NT2/D1 (cell line): ENCODE data around the gene NAA80.
"Not testable (repeated sequence)": the region's sequence is repeated elsewhere in the genome, so short reads cannot be mapped to it uniquely, and the experiment has no call there.

Source experiments
- DNase-seq: peaks from one replicate; pipeline ENCODE4 v3.0.0-alpha.2; 2011; ENCODE audit warnings: low read depth, low spot score
- H3K27me3 ChIP-seq: 2 replicates; pipeline ENCODE4 v1.6.0; 2011; ENCODE audit warnings: mild to moderate bottlenecking; ENCODE audit not compliant: insufficient read length, insufficient read depth
- H3K36me3 ChIP-seq: 2 replicates; pipeline ENCODE4 v1.6.1; 2011; ENCODE audit warnings: mild to moderate bottlenecking, low read length, mixed read lengths; ENCODE audit not compliant: insufficient read depth, insufficient read length
- H3K4me1 ChIP-seq: 2 replicates; pipeline ENCODE4 v1.5.1; 2011; ENCODE audit not compliant: insufficient read depth, insufficient read length
- H3K4me3 ChIP-seq: 2 replicates; pipeline ENCODE4 v1.5.1; 2011; ENCODE audit warnings: low read depth; ENCODE audit not compliant: insufficient read length
- H3K9ac ChIP-seq: 2 replicates; pipeline ENCODE4 v1.6.0; 2011; ENCODE audit warnings: low read depth; ENCODE audit not compliant: insufficient read length
- H3K9me3 ChIP-seq: 2 replicates; pipeline ENCODE4 v1.5.1; 2011; ENCODE audit warnings: mild to moderate bottlenecking, low read length; ENCODE audit not compliant: insufficient read depth
- SUZ12 ChIP-seq: IDR thresholded peaks from 2 replicates; pipeline ENCODE4 v1.6.1; 2011; ENCODE audit not compliant: insufficient read length, insufficient read depth; ENCODE audit errors: extremely low read depth
- YY1 ChIP-seq: IDR thresholded peaks from 2 replicates; pipeline ENCODE4 v1.6.1; 2011; ENCODE audit not compliant: insufficient read length, insufficient read depth
- ZNF274 ChIP-seq: IDR thresholded peaks from 2 replicates; pipeline ENCODE4 v1.6.1; 2011; ENCODE audit warnings: mild to moderate bottlenecking, low read depth, low read length

Gene NAA80

DNA sequence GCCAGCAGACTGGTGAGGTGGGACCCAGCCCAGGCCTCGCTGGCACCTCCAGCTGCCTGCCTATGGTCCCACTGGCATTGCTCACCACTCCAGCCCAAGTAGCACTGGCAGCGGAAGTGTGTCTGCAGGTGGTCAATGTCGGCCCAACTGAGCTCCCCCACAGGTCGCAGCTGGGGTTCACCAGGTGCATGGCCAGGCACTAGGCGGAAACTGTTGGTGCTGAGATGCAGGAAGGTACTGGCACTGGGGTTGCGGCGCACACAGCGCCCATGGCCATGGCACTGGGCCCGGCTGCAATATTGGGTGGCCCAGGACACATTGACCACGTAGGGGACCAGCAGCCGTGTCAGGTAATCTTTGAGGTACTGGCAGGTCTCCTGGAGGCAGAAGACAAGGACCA is 19.0 kb upstream of the NAA80 start:
- TF ChIP-seq YY1 (no peak), SUZ12 (no peak), ZNF274 (no peak)
- Histone ChIP-seq H3K4me1 (peaks cover 46% of the 10 kb centered on the region), H3K9ac (peak overlapping the region; percentile 57), H3K36me3 (peaks cover 62% of the 10 kb centered on the region), H3K4me3 (no peak overlapping the region), H3K27me3 (no peaks in the 10 kb centered on the region), H3K9me3 (no peaks in the 10 kb centered on the region)
- no peak for DNase-seq

- no peak for TF ChIP-seq SUZ12
- TF ChIP-seq YY1, result no peak
- TF ChIP-seq ZNF274, result no peak
- H3K9ac ChIP-seq, result peak overlapping the region; percentile 66
- H3K27me3 ChIP-seq, result no peaks in the 10 kb centered on the region
- peaks cover 39% of the 10 kb centered on the region for H3K4me1 ChIP-seq
- DNase-seq, result no peak
- H3K36me3 ChIP-seq, result peaks cover 62% of the 10 kb centered on the region
- H3K9me3 ChIP-seq, result no peaks in the 10 kb centered on the region
- H3K4me3 ChIP-seq, result no peak overlapping the region
These were observed 18.1 kb upstream of the NAA80 start for GRCh38 chr3:50317300-50317699.

GRCh38 chr3:50316657-50317242 is 17.5 kb upstream of the NAA80 start:
- H3K9me3 ChIP-seq, result no peaks in the 10 kb centered on the region
- no peaks in the 10 kb centered on the region for H3K27me3 ChIP-seq
- DNase-seq, result no peak
- peak overlapping the region; percentile 66 for H3K9ac ChIP-seq
- peaks cover 62% of the 10 kb centered on the region for H3K36me3 ChIP-seq
- TF ChIP-seq YY1 (no peak), SUZ12 (no peak), ZNF274 (no peak)
- H3K4me1 ChIP-seq, result peaks cover 39% of the 10 kb centered on the region
- H3K4me3 ChIP-seq, result no peak overlapping the region

DNA sequence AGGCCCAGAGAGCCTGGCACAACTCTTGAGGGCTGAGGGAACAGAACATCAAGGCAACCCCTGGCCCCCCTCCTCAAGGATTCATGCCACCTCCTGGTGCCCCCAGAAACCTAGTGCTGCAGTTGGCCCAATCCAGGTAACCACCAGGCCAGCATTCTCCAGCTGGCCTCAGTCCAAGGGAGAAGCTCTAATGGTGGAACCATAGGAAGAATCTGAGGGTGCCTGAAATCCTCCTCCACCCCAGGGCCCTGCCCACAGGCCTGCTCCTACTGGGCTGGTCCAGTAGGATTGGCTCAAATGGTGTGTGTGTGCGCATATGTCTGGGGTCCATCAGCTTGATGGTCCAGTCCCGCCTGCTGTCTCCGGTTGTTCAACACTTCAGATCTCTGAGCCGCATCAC is 15.6 kb upstream of the NAA80 start:
- no peak for DNase-seq
- Histone ChIP-seq H3K9me3 (peaks cover 1% of the 10 kb centered on the region; the same call in 1 of the 2 replicates), H3K36me3 (peaks cover 52% of the 10 kb centered on the region), H3K4me1 (peaks cover 30% of the 10 kb centered on the region), H3K27me3 (no peaks in the 10 kb centered on the region), H3K9ac (no peak overlapping the region), H3K4me3 (no peak overlapping the region)
- no peak for TF ChIP-seq ZNF274
- TF ChIP-seq YY1, result no peak
- no peak for TF ChIP-seq SUZ12

DNA sequence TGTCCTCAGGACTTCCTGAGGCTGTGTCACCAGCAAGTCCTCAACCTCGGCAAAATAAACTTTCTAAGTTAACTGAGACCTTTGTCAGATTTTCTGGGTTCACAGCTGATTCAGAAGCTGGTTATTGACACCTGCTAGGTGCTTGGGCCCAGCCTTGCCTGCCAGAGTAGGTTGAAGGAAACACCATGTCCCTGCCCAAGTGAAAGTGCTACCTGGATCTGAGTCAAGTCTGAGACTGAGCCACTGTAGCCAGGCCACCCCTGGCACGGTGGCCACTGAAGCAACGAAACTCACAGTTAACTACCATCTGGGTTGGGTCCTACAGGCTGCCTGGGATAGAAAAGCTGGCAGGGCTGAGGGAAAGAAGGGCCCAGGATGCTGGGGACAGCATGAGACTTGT is 15.1 kb upstream of the NAA80 start:
- Histone ChIP-seq H3K4me3 (no peak overlapping the region), H3K4me1 (peaks cover 26% of the 10 kb centered on the region), H3K9me3 (peaks cover 6% of the 10 kb centered on the region; the same call in 1 of the 2 replicates), H3K36me3 (peaks cover 47% of the 10 kb centered on the region), H3K9ac (no peak overlapping the region), H3K27me3 (no peaks in the 10 kb centered on the region)
- no peak for TF ChIP-seq YY1
- TF ChIP-seq ZNF274, result no peak
- TF ChIP-seq SUZ12, result no peak
- no peak for DNase-seq

- not testable (repeated sequence) for H3K4me1 ChIP-seq
- peaks cover 24% of the 10 kb centered on the region for H3K36me3 ChIP-seq
These were observed 12.8 kb upstream of the NAA80 start for GRCh38 chr3:50312041-50312440.

GRCh38 chr3:50304601-50305000 is 5.4 kb upstream of the NAA80 start:
- no peak for DNase-seq
- Histone ChIP-seq H3K4me1 (peaks cover 20% of the 10 kb centered on the region), H3K9me3 (peaks cover 35% of the 10 kb centered on the region), H3K9ac (no peak overlapping the region), H3K36me3 (no peaks in the 10 kb centered on the region), H3K27me3 (no peaks in the 10 kb centered on the region), H3K4me3 (no peak overlapping the region)
- TF ChIP-seq YY1 (no peak), ZNF274 (no peak), SUZ12 (no peak)

More at GRCh38 chr3:50312041-50312440, 12.8 kb upstream of the NAA80 start:
- H3K4me3 ChIP-seq, H3K27me3 ChIP-seq, DNase-seq, H3K9ac ChIP-seq: not testable (repeated sequence)
- peaks cover 24% of the 10 kb centered on the region for H3K9me3 ChIP-seq

DNA sequence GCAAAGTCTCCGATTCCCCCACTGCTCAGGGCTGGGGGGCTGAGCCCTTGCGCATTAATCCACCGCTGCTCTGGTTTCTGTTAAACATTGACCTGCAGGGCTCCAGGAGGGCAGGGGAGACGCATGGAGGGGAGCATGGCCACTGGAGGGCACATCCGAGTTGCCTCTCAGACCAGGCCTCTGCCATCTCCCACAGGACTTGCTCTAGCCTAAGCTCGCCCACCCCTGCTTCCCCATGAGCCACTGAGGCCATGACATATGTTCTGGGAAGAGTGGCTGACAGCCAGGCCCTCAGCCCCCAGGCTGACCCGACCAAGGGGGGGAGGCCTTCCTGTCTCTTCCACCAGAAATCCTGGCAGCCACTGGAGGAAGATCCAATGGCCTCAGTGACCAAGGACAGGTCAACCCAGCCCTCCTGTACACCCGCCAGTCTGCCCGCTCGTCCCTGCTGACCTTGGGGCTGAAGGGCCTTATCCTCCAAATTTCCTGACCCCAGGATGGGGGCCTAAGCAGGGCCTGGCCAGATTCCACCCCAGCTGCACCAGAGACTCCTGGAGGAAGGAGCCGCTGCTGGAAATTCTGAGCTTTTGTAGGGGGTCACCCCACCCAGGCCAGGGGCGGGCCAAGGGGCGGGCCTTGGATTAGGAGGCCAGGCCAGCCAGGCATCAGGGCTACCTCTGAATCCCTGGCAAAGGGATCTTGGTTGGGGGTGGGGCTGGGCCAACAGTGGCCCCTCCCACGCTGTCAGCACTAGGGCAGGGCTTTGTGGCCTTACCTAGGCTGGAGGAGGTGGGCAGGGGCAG is 4.0 kb upstream of the NAA80 start, which contains the start of gene HYAL1:
TSS of gene HYAL1 (minus strand) at position 562 of the 803 bp plus-strand sequence. CDS start 618 bp downstream, outside the sequence.
- peak within 1 kb of the TSS; percentile 31 for H3K4me3 ChIP-seq
- peaks cover 20% of the 10 kb centered on the region for H3K4me1 ChIP-seq
- no peak for DNase-seq
- H3K9me3 ChIP-seq, result peaks cover 24% of the 10 kb centered on the region
- no peaks in the 10 kb centered on the region for H3K36me3 ChIP-seq
- no peaks in the 10 kb centered on the region for H3K27me3 ChIP-seq
- H3K9ac ChIP-seq, result peak within 1 kb of the TSS; percentile 79
- TF ChIP-seq ZNF274 (no peak), YY1 (no peak), SUZ12 (no peak)
